NB4 (cell line): ENCODE results near the gene ULK3.

ENCODE experiments used
- DNase-seq: peaks from one replicate; pipeline ENCODE4 v3.0.0; 2010; ENCODE audit warnings: low read depth
- H3K4me3 ChIP-seq: one replicate; pipeline ENCODE4 v1.5.1; 2011; ENCODE audit warnings: mild to moderate bottlenecking, low read depth, low read length, moderate library complexity
- CTCF ChIP-seq: IDR thresholded peaks from one replicate; pipeline ENCODE4 v1.5.1; 2012; ENCODE audit warnings: low read depth, low read length
- MAX ChIP-seq: IDR thresholded peaks from 2 replicates; pipeline ENCODE4 v1.6.1; 2011; ENCODE audit warnings: low read depth, low read length
- MYC ChIP-seq: IDR thresholded peaks from 2 replicates; pipeline ENCODE4 v1.6.1; 2011; ENCODE audit warnings: low read depth, low read length
- POLR2A ChIP-seq: IDR thresholded peaks from 2 replicates; pipeline ENCODE4 v1.6.1; 2011; ENCODE audit warnings: mild to moderate bottlenecking; ENCODE audit not compliant: insufficient read length; ENCODE audit errors: extremely low read depth

Gene ULK3

GRCh38 chr15:74869372-74869725, 26.4 kb upstream of the ULK3 start:
- H3K4me3 ChIP-seq = peak overlapping the region; percentile 32
- DNase-seq = no peak
- TF ChIP-seq MYC (no peak), CTCF (no peak), MAX (no peak), POLR2A (no peak)

GRCh38 chr15:74868059-74868458, 25.1 kb upstream of the ULK3 start:
- peak; percentile 33; the same call in 1 of the 2 replicates for TF ChIP-seq MYC
- no peak for TF ChIP-seq POLR2A
- peak; percentile 57 for TF ChIP-seq MAX
- TF ChIP-seq CTCF = no peak
- H3K4me3 ChIP-seq = no peak overlapping the region
- peak; percentile 88 for DNase-seq

GRCh38 chr15:74867466-74868038, 24.6 kb upstream of the ULK3 start:
- no peak overlapping the region for H3K4me3 ChIP-seq
- TF ChIP-seq MYC = no peak
- TF ChIP-seq CTCF = no peak
- TF ChIP-seq POLR2A = no peak
- TF ChIP-seq MAX = no peak
- DNase-seq = peak; percentile 18

GRCh38 chr15:74866090-74866489, 23.1 kb upstream of the ULK3 start:
- no peak for DNase-seq

GRCh38 chr15:74865316-74865715, 22.4 kb upstream of the ULK3 start:
- no peak overlapping the region for H3K4me3 ChIP-seq
- no peak for TF ChIP-seq POLR2A
- TF ChIP-seq CTCF = no peak
- no peak for DNase-seq

More at GRCh38 chr15:74866090-74866489, 23.1 kb upstream of the ULK3 start:
- no peak overlapping the region for H3K4me3 ChIP-seq
- TF ChIP-seq MYC = no peak
- no peak for TF ChIP-seq MAX
- no peak for TF ChIP-seq POLR2A
- no peak for TF ChIP-seq CTCF

GRCh38 chr15:74864296-74864695, 21.3 kb upstream of the ULK3 start:
- DNase-seq = no peak
- TF ChIP-seq CTCF = no peak
- no peak for TF ChIP-seq MYC
- no peak for TF ChIP-seq POLR2A
- no peak for TF ChIP-seq MAX
- no peak overlapping the region for H3K4me3 ChIP-seq
